Medulla oblongata (tissue), 1 donor: ENCODE data around the gene TMEM86A.

Source experiments
- DNase-seq: peaks from one replicate; pipeline ENCODE4 v3.0.0-alpha.2; 2015; ENCODE audit errors: extremely low spot score

Gene TMEM86A

GRCh38 chr11:18726040-18726439 is 27.5 kb downstream of the TMEM86A start, which contains the start of gene IGSF22:
Gene IGSF22 (minus strand): TSS chr11:18726188. CDS start chr11:18724236, 1,952 bp downstream.
- no peak for DNase-seq

DNA sequence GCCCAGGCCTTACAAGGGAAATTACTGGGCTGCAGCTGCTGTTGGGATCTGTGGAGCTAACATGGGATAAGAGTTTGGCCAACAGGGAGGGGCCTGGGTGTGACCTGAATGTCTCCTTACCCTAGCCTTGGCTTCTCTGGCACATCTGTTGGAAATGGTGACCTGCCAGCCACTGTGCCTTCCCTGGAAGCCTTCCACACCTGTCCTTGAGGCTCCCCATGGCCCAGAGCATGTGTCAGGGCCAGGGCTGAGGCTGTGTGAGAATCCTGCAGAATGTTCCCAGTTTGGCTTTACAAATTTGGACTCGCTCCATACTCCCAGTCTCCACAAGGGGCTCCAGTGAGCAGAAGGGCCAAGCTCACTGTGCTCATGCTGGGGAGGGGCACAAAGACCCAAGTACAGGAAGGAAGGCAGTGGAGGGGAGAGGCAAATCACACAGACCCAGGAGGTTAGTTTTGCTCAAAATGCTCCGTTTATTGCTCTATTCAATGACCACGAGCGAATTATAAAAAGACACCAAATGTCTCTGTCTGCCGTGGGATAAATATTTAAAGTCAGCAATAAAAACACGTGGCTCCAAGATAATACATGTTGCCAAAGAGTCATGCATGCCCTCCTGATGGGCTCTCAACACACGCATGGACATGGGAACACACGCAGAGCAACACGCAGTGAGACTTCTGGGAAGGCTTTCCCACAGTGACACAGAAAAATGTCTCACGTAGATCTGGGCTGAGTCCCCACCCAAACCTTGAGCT is 29.1 kb downstream of the TMEM86A start:
- peak; percentile 50 for DNase-seq

DNA sequence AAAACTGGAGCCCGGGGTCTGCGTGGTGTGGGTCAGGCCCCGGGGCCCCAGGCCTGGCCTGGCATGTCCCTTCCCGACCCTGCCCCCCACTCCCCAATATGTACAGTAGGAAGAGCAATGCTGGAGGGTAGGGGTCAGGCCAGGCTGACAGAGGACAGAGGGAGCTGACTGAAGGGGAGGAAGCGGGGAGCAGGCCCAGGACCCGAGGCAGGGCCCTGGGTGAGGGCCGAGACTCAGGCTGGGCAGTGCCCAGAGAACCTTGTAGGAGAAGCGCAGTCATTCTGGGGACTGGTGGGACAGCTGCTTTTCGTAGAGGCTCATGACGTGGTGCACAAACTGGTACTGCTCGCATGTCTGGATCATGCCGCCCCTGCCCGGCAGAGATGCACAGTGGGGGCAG is 30.1 kb downstream of the TMEM86A start:
- DNase-seq: no peak

GRCh38 chr11:18729426-18729825 is 30.8 kb downstream of the TMEM86A start:
- DNase-seq: no peak

DNA sequence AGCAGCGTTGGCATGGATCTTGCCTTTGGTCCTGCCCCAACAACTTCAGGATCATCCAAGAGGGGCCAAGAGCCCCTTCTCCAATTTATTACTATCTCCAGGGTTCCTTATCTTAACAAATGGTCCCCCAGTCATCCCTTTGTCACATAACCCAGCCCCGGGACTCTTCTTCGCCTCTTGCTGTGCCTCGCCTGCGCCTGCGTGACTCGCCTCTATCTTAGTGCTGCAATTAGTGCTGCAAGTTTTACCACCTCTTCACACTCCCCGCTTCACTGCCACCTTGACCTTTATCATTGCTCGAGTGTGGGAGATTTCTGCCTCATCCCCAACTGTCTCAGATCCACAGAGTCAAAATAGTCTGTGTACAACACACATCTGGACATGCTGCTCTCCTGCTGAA is 31.4 kb downstream of the TMEM86A start:
- DNase-seq: no peak

DNA sequence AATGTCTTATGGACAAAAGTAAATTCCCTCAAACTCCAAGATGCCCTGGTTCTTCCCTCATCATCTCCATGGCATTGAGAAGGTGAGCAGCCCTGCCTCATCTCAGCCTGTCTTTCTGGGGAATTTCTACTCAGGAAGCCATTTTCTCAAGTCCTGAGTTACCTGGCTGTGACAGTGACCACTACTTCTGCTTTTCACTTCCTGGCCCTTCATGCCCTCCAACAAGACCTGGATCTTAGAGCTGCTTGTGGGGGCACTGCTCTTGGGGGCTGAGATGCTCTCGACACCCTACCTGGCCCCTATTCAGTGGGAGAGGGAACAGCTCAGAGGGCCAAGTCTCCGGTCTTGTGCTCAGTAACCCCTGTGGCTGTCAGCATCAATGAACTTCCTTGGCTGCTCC is 32.9 kb downstream of the TMEM86A start:
- DNase-seq: no peak

DNA sequence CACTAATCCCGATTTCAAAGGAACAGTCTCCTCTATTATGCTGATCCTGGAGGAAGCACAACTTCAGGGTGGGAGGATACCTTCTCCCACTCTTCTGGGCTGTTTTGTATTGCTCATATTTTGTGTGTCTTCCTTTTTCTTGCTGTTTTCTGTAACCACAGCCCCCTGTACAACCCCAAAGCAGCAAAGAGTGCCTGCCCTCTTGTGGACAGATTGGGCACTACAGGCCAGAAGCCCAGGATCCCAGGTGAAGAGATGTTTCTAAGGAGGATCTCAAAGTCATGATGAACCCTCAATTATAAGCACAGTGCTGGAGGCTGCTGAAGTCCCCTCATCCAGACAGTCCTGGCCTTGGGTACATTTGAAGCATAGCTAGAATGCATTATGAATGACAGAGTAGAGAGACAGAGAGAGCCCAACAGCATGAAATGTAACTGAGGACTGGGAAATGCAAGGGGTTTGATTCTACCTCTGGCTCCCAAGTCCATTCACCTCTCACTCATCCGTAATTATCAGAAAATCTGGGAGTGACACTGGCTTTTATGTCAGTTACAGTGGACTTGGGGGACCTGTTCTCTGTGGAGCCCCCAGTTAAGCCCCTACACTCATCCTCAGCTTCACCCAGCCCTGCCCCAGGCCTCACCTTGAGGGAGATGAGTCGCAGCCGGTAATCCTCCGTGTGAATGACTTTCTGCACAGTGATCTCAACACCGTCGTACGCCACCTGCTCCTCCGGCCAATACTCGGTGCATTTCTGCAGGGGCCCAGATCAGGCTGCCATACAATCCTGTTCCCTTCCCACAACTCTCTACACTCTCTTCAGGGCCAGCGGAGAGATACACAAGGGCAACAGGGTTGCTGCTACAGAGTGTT is 33.6 kb downstream of the TMEM86A start:
- DNase-seq: peak; percentile 74

- no peak for DNase-seq
Observed at GRCh38 chr11:18733202-18733601, 34.6 kb downstream of the TMEM86A start.

- DNase-seq: no peak
Observed at GRCh38 chr11:18736590-18737148, 38.1 kb downstream of the TMEM86A start.

- no peak for DNase-seq
Observed at GRCh38 chr11:18737642-18738041, 39.1 kb downstream of the TMEM86A start.

DNA sequence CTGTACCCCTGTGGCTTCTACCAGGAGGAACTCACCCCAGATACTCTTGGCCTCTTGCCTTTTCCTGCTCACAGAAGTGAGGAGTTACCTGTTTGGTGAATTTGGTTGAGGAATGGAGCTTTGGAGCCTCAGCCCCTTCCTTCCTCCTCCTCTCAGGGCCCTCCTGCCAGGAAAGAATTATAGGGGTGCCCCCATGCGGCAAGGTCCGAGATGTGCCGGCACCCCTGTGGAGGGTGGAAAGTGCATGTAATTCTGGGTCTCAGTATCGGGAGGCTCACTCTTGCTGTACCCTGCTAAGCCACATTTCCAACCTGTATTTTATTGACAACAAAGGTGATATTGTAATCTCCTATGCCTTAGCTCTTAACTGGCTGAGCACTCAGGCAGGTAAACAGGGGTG is 41.1 kb downstream of the TMEM86A start:
- no peak for DNase-seq

- DNase-seq: no peak
Observed at GRCh38 chr11:18741783-18742182, 43.2 kb downstream of the TMEM86A start.

DNA sequence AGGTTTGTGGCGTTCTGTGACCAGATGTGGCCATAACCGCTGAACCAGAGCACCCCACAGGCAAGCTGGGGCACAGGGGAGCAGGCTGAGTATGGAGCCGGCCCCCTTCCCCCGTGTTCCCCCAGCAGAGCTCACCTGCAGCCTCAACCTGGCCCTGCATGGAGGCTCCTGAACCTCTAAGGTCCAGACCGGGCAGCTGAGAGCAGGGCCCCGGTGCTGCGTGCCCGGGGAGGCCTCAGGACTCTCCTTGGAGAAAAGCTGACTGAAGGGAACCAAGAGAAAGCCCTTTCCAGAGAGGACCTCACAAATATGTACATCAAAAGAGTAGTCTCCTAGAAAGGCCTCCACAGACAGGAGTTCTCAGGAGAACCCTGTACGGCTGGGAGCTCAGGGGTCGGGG is 44.8 kb downstream of the TMEM86A start:
- DNase-seq: no peak

GRCh38 chr11:18743900-18744514 is 45.4 kb downstream of the TMEM86A start:
- DNase-seq: no peak

- no peak for DNase-seq
Observed at GRCh38 chr11:18745251-18745650, 46.7 kb downstream of the TMEM86A start.

- DNase-seq: no peak
Observed at GRCh38 chr11:18748766-18749365, 50.3 kb downstream of the TMEM86A start.

DNA sequence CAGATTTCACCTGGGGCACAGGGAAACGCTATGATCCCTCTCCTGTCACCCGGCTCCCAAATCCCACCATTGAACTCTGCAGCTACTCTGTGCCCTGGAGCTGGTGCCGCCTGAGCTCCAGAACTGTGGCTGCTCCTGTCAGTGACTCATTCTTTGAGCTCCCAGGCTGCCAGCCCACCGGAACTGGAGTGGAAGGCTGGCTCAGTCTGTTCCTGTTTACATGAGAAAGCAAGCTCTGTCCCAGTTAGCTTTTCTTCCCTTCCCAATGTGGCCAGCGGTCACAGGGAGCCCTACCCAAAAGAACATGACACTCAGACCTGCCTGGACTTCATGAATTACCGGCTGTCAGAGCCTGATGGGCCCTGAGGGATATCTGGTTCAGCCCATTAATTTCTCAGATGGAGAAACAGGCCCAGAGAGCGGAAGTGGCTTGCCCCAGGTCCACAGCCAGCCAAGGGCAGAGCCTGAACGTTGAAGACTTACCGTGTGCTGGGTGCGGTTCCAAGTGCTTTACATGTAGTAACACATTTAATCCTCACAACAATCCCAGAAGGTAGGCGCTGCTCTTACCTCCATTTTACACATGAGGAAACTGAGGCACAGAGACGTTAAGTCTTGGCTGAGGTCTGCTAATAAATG is 51.2 kb downstream of the TMEM86A start:
- peak; percentile 37 for DNase-seq

DNA sequence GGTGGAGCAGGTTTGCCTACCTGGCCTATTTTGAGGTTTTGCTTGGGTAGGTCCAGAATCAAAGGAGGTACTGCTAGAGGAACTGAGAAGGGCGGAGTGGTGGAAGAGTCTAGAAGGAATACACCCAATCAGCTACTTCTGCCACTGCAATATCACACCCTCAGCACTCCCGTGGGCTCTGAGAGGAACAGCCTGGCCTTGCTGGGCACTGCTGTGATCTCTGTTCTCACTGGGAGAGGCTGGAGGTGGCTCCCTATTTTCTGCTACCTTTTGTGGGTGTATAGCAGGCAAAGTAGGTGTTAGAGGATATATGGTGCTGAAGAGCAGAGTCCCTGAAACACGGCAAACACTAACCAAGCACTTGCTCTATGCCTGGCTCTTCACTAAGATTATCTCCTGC is 52.4 kb downstream of the TMEM86A start:
- DNase-seq: no peak

DNA sequence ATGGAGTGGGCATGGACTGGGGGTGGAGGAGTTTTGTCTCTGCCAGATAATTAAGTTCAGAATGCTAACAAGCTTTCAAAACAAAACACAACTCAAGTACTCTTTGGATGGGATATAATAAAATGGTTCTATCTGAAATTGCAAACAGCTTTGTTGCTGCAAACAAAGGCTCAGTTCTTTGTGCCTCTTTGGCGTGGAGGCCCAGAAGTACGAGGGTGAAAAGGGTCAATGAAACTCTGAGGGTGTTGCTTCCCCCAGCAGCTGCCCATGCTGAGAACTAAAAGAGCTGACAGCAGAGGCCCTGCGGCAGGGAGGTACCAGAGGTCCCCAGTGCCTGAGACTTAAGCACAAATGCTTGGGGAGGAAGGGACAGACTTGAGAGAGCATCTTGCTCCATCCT is 53.9 kb downstream of the TMEM86A start:
- peak; percentile 46 for DNase-seq

DNA sequence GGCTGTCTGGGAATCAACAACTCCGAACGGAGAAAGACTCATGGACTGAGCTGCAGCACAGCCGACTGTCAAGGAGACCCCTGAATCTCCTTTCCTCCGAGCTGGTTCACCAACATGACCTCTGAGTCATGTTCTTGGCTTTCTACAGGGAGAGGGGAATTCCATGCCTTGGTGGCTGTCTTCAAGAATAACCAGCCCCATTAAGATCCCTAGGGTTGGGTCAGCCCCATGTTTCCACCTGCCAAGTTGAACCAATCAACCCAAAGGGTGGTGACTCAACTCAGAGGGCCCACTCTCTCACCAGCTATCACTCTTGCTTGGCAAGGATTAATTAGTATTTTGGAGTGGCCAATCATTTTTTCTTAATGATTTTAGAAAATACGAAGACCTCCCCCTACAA is 55.7 kb downstream of the TMEM86A start:
- no peak for DNase-seq
